Measurements from ENCODE around the gene MAPK1IP1L. TPM values are rescaled to one million over a fixed set of nuclear protein-coding genes. Genes with fewer than 3 reads are reported as not detected.
"Not testable (repeated sequence)": the region's sequence is repeated elsewhere in the genome, so short reads cannot be mapped to it uniquely, and the experiment has no call there.

Gene MAPK1IP1L
- total RNA-seq, result 80.0 TPM

DNA sequence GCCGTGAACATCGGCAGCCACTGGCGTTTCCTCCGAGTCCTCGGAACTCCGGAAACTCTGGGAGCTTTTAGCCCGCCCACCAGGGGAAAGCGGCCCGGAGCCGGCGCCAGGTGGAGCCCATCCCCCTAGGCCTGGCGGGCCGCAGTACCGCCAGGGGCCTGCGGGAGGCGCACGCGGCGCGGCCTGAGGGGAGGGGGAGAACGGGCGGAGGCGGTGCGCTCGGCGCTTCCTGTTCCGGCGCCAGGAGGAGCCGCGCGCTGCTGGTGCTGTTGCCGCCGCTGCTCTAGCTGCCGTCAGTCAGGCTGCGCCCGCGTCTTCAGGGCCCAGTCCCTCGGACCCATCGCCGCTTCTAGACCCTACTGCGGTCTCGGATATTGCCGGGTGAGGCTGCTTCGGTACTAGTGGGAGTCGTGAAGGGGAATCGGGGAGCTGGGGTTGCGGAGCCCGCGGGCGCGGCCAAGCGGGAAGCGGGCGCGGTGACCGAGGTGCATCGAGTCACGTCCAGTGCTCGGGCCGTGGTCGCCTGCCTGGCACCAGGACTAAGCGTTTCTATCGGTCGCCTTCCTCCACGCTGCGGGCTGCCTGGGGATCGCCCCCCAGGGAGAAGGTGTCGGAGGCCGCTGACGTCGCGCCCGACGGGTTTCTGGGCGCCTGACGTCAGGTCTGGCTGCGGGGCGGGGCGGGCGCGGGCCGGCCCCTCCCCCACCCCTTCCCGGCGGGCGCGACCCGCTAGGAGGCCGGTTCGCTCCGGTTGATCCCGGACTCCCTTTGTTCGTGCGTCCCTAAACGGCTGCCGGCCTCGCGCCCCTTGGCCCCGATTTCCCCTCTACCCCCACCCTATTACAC, at the start of gene MAPK1IP1L:
MAPK1IP1L (plus strand) TSS at position 225 of the 846 bp plus-strand sequence. CDS start 10,037 bp downstream, outside the sequence.
- DNase-seq (ENCODE audit: low spot score), result peak; percentile 90

DNA sequence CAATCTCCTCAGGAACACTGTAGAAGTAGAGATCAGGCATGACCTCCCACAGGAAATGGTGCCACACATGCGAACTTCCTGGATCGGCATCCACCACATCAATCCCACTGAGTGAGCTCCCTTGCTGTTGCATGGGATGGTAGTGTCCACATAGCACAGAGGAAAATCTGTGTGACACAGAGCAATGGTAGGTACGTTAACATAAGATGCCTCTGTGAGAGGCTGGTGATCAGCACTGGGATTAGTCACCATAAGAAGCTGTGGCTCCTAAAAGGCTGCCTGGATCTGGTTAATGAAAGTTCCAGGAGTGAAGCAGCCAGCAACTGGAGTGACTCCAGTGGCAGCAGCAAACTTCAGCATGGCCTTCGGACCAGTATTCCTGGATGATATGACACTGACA, 46.4 kb upstream of the MAPK1IP1L start:
- no peak for DNase-seq (ENCODE audit: low spot score)

- DNase-seq (ENCODE audit: low spot score), result no peak
Measured at GRCh38 chr14:55015006-55015405, 36.4 kb upstream of the MAPK1IP1L start.

DNA sequence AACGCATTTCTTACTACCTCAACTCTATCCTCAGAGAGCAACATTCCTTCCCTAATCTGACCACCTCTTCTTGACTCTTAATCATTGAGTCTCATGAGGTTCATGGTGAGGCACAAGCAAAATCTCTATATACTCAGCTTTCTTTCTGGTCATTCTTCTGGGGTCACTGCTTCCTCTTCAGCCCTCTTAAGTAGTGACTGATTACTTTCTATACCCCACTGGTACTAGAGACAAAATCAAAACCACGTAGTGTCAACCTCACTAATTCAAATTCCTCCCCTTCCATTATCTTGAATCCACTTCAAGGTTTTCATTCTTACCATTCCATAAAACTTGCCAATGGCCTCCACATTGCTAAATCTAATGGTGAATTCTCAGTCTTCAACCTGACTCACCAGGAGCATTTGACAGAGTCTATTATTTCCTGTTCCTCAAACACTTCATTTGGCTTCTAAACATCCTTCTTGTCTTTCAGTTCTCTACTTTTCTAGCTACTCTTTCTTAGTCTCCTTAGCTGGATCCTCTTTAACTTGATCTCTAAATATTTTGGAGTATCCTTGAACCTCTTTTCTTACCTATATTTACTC, 31.4 kb upstream of the MAPK1IP1L start:
- DNase-seq (ENCODE audit: low spot score), result no peak

DNA sequence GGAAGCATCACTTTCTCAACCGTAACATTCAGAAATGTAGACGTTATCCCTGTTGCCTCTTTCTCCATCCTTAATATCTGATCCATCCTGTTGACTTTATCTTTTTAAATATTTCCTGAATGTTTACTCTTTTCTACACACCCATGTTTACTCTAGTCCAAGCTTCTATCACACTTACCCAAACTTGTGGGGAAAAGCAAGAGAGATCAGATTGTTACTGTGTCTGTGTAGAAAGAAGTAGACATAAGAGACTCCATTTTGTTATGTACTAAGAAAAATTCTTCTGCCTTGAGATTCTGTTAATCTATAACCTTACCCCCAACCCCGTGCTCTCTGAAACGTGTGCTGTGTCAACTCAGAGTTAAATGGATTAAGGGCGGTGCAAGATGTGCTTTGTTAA, 27.1 kb upstream of the MAPK1IP1L start:
- not testable (repeated sequence) for DNase-seq (ENCODE audit: low spot score)

DNA sequence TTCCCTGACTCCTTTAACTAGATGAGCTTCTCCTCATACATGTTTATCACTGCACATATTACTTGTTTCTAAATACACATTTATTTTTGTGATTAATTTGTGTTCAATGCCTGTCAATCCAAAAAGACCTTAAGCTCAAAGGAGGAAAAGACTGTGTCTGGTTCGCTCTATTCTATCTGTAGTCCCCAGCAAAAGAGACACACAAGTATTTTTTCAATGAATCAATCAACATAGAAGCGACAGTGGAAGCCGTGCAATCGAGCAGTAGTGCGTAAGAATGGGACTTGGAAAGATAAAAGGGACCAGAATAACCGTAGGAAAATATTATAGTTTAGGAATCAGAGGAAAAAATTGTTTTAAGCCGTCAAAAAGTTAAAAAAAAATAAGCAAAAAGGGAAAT, 25.5 kb upstream of the MAPK1IP1L start:
- DNase-seq (ENCODE audit: low spot score), result no peak

GRCh38 chr14:55026441-55026792, 25.0 kb upstream of the MAPK1IP1L start:
- no peak for DNase-seq (ENCODE audit: low spot score)

- peak; percentile 96 for DNase-seq (ENCODE audit: low spot score)
Measured at GRCh38 chr14:55026793-55027561, 24.5 kb upstream of the MAPK1IP1L start, which contains the start of the genes SOCS4 and WDHD1. SOCS4 (plus strand) TSS chr14:55027236; CDS start chr14:55043042, 15,806 bp downstream. WDHD1 (minus strand) TSS chr14:55027099; CDS start chr14:55026787, 312 bp downstream.

- DNase-seq (ENCODE audit: low spot score), result no peak
Measured at GRCh38 chr14:55028066-55028465, 23.4 kb upstream of the MAPK1IP1L start.

DNA sequence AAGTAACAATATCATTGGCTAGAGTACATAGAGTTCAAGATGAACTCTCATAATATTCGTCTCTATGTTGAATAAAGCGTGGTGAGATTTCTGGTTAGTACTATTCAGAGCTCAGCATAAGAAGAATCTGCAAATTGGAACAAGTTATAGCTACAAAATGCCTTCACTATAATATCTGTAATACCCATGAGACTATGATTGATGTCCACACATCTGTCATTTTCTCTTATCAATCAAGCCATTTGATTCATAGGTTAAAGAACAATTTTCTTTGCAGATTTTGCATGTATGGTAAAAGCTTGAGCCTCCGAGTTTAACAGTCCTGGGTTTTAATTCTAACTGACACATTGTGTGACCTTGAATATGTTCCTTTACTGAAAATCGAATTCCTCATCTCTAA, 23.0 kb upstream of the MAPK1IP1L start:
- no peak for DNase-seq (ENCODE audit: low spot score)

GRCh38 chr14:55031190-55031589, 20.3 kb upstream of the MAPK1IP1L start:
- no peak for DNase-seq (ENCODE audit: low spot score)

GRCh38 chr14:55037995-55038394, 13.5 kb upstream of the MAPK1IP1L start:
- not testable (repeated sequence) for DNase-seq (ENCODE audit: low spot score)

GRCh38 chr14:55038708-55039107, 12.7 kb upstream of the MAPK1IP1L start:
- no peak for DNase-seq (ENCODE audit: low spot score)

- no peak for DNase-seq (ENCODE audit: low spot score)
Measured at GRCh38 chr14:55043528-55043927, 7.9 kb upstream of the MAPK1IP1L start.

- no peak for DNase-seq (ENCODE audit: low spot score)
Measured at GRCh38 chr14:55045087-55045486, 6.4 kb upstream of the MAPK1IP1L start.

- no peak for DNase-seq (ENCODE audit: low spot score)
Measured at GRCh38 chr14:55047301-55048053, 4.0 kb upstream of the MAPK1IP1L start.

DNA sequence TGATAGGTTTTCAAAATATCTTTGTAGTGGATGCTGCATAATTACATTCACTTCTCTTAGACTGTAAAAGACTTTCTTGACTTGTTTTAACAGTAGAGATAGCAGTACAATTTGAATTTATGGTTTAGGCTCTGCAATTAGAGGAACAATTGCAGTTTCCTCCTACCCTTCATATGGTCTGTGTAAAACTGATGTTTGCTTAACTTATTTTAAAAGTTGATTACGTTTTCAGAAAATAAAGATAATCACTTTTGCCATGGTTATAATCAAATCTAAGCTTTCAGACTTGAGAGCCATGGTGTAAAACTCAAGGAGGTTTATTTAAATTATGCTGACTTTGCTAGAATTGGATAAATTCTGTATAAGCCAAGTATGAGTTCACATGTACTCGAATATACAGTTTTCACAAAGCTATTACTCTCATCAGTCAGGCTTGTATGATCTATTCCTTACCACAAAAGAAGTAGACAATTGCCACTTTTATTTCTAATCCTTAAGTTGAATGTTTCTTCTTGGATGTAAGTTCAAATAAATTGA, 2.5 kb upstream of the MAPK1IP1L start:
- no peak for DNase-seq (ENCODE audit: low spot score)

DNA sequence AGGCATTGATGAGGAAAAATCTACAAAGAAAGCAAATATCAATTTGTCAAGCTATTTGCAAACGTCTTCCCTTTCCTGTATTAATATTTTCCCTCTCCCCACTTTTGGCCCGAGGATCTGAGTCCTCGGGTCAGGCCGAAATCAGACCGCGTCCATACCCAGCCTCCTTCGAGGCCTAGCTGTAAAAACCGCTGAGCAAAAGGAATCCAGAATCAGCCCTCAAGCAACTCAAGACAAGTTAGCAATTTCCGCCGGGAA, 353 bp upstream of the MAPK1IP1L start:
- DNase-seq (ENCODE audit: low spot score), result no peak

GRCh38 chr14:55052269-55052930, 953 bp downstream of the MAPK1IP1L start:
- no peak for DNase-seq (ENCODE audit: low spot score)

GRCh38 chr14:55053018-55053417, 1.6 kb downstream of the MAPK1IP1L start:
- no peak for DNase-seq (ENCODE audit: low spot score)

- no peak for DNase-seq (ENCODE audit: low spot score)
Measured at GRCh38 chr14:55053500-55053899, 2.1 kb downstream of the MAPK1IP1L start.

Measured in mucosa of gallbladder (tissue), 1 donor.